Nephron progenitor cell (in vitro differentiated cells): ENCODE data around the gene MYO7A.

ENCODE experiments used
- DNase-seq: peaks from one replicate; pipeline ENCODE4 v3.0.0; 2021
- H3K27ac Mint-ChIP-seq: 2 replicates; pipeline ENCODE4 v1.8.0; 2021; ENCODE audit warnings: mild to moderate bottlenecking, moderate library complexity, mixed read lengths
- H3K27me3 Mint-ChIP-seq: 2 replicates; pipeline ENCODE4 v1.8.0; 2021; ENCODE audit warnings: mild to moderate bottlenecking, low read depth, mixed read lengths; ENCODE audit not compliant: poor library complexity
- H3K36me3 Mint-ChIP-seq: 2 replicates; pipeline ENCODE4 v1.8.0; 2021; ENCODE audit warnings: low read depth, mixed read lengths
- H3K4me1 Mint-ChIP-seq: 2 replicates; pipeline ENCODE4 v1.8.0; 2021; ENCODE audit warnings: mixed read lengths
- H3K4me3 Mint-ChIP-seq: 2 replicates; pipeline ENCODE4 v1.8.0; 2021; ENCODE audit warnings: mild to moderate bottlenecking, moderate library complexity, mixed read lengths
- H3K9me3 Mint-ChIP-seq: 2 replicates; pipeline ENCODE4 v1.8.0; 2021; ENCODE audit warnings: mild to moderate bottlenecking, moderate library complexity, mixed read lengths
- CTCF ChIP-seq: fragments of 200-600 bp; sonication (generic); IDR thresholded peaks from 2 replicates; pipeline ENCODE4 v1.5.0; 2021; ENCODE audit warnings: antibody characterized with exemption

The MYO7A gene

GRCh38 chr11:77159219-77159936, 31.3 kb downstream of the MYO7A start:
- H3K9me3 Mint-ChIP-seq: no peaks in the 10 kb centered on the region

GRCh38 chr11:77159937-77160495, 32.0 kb downstream of the MYO7A start:
- no peaks in the 10 kb centered on the region for H3K36me3 Mint-ChIP-seq
- no peak overlapping the region for H3K27ac Mint-ChIP-seq
- no peak overlapping the region for H3K4me3 Mint-ChIP-seq
- H3K4me1 Mint-ChIP-seq: peaks cover 5% of the 10 kb centered on the region
- H3K9me3 Mint-ChIP-seq: no peaks in the 10 kb centered on the region
- DNase-seq: no peak
- TF ChIP-seq CTCF: no peak
- no peaks in the 10 kb centered on the region for H3K27me3 Mint-ChIP-seq

More at GRCh38 chr11:77159219-77159936, 31.3 kb downstream of the MYO7A start:
- TF ChIP-seq CTCF: no peak
- no peak for DNase-seq
- H3K36me3 Mint-ChIP-seq: no peaks in the 10 kb centered on the region
- no peak overlapping the region for H3K27ac Mint-ChIP-seq
- H3K4me1 Mint-ChIP-seq: peaks cover 6% of the 10 kb centered on the region
- no peak overlapping the region for H3K4me3 Mint-ChIP-seq
- no peaks in the 10 kb centered on the region for H3K27me3 Mint-ChIP-seq

- no peak for TF ChIP-seq CTCF
- Mint-ChIP-seq H3K27ac (no peak overlapping the region), H3K4me3 (no peak overlapping the region), H3K4me1 (peaks cover 23% of the 10 kb centered on the region), H3K9me3 (no peaks in the 10 kb centered on the region), H3K27me3 (no peaks in the 10 kb centered on the region), H3K36me3 (no peaks in the 10 kb centered on the region)
- no peak for DNase-seq
These were observed 35.2 kb downstream of the MYO7A start for GRCh38 chr11:77163271-77163670.

GRCh38 chr11:77165066-77165465, 37.0 kb downstream of the MYO7A start:
- DNase-seq: no peak
- H3K27me3 Mint-ChIP-seq: no peaks in the 10 kb centered on the region
- no peak overlapping the region for H3K27ac Mint-ChIP-seq
- no peaks in the 10 kb centered on the region for H3K36me3 Mint-ChIP-seq
- no peak for TF ChIP-seq CTCF
- H3K4me1 Mint-ChIP-seq: peaks cover 28% of the 10 kb centered on the region
- H3K4me3 Mint-ChIP-seq: no peak overlapping the region
- H3K9me3 Mint-ChIP-seq: no peaks in the 10 kb centered on the region

GRCh38 chr11:77166021-77166420, 38.0 kb downstream of the MYO7A start:
- no peak for DNase-seq
- no peak overlapping the region for H3K4me3 Mint-ChIP-seq
- no peaks in the 10 kb centered on the region for H3K9me3 Mint-ChIP-seq
- H3K27me3 Mint-ChIP-seq: no peaks in the 10 kb centered on the region
- no peak for TF ChIP-seq CTCF
- peak overlapping the region; percentile 59 for H3K27ac Mint-ChIP-seq
- no peaks in the 10 kb centered on the region for H3K36me3 Mint-ChIP-seq
- H3K4me1 Mint-ChIP-seq: peaks cover 37% of the 10 kb centered on the region
